ENCODE results near the gene OTP.

Gene OTP

GRCh38 chr5:77607324-77607723, 31.2 kb downstream of the OTP start:
- no peak for DNase-seq (ENCODE audit: low read depth in 1 of 2, low spot score in 1 of 2)
- no peak overlapping the region for H3K4me3 ChIP-seq (replicated peaks; ENCODE audit: insufficient read depth, low read length)
- TF ChIP-seq GABPA (IDR thresholded peaks at IDR 0.05; ENCODE audit: low read depth) (no peak), POLR2AphosphoS5 (IDR thresholded peaks at IDR 0.05; ENCODE audit: low read depth) (no peak), CTCF (IDR thresholded peaks at IDR 0.05; ENCODE audit: insufficient read depth, low read length) (no peak)
- H3K27ac ChIP-seq (replicated peaks) = no peak overlapping the region
- H3K27me3 ChIP-seq (ENCODE audit: insufficient read depth, poor library complexity, severe bottlenecking) = no peaks in the 10 kb centered on the region

GRCh38 chr5:77606279-77606678, 32.2 kb downstream of the OTP start:
- no peak for TF ChIP-seq POLR2AphosphoS5 (IDR thresholded peaks at IDR 0.05; ENCODE audit: low read depth)
- TF ChIP-seq SPI1 (IDR thresholded peaks at IDR 0.05; ENCODE audit: borderline replicate concordance, low read depth) = no peak
- TF ChIP-seq REST (IDR thresholded peaks at IDR 0.05; ENCODE audit: insufficient replicate concordance, low read depth) = no peak
- no peak for TF ChIP-seq GABPA (IDR thresholded peaks at IDR 0.05; ENCODE audit: low read depth)
- TF ChIP-seq CTCF (IDR thresholded peaks at IDR 0.05; ENCODE audit: insufficient read depth, low read length) = no peak
- no peak overlapping the region for H3K27ac ChIP-seq (replicated peaks)
- no peak for DNase-seq (ENCODE audit: low read depth in 1 of 2, low spot score in 1 of 2)
- H3K4me3 ChIP-seq (replicated peaks; ENCODE audit: insufficient read depth, low read length) = no peak overlapping the region
- H3K27me3 ChIP-seq (ENCODE audit: insufficient read depth, poor library complexity, severe bottlenecking) = no peaks in the 10 kb centered on the region

- H3K27me3 ChIP-seq (ENCODE audit: insufficient read depth, poor library complexity, severe bottlenecking) = no peaks in the 10 kb centered on the region
- no peak overlapping the region for H3K4me3 ChIP-seq (replicated peaks; ENCODE audit: insufficient read depth, low read length)
- no peak for DNase-seq (ENCODE audit: low read depth in 1 of 2, low spot score in 1 of 2)
Measured at GRCh38 chr5:77599679-77600078, 38.8 kb downstream of the OTP start.

More at GRCh38 chr5:77599679-77600078, 38.8 kb downstream of the OTP start:
- TF ChIP-seq SPI1 (IDR thresholded peaks at IDR 0.05; ENCODE audit: borderline replicate concordance, low read depth) (no peak), REST (IDR thresholded peaks at IDR 0.05; ENCODE audit: insufficient replicate concordance, low read depth) (no peak), CTCF (IDR thresholded peaks at IDR 0.05; ENCODE audit: insufficient read depth, low read length) (no peak), GABPA (IDR thresholded peaks at IDR 0.05; ENCODE audit: low read depth) (no peak), POLR2AphosphoS5 (IDR thresholded peaks at IDR 0.05; ENCODE audit: low read depth) (no peak)
- H3K27ac ChIP-seq (replicated peaks) = no peak overlapping the region

All from HL-60 (cell line).